HepG2 (cell line): ENCODE data around the gene TTLL13. TPM values are rescaled to one million over a fixed set of nuclear protein-coding genes. Genes with fewer than 3 reads are reported as not detected.

Experiments
- ATAC-seq: fragments of 200-7000 bp; cut with Tn5 transposase; 3 replicates; pipeline ENCODE4 v1.9.1; 2020; ENCODE audit warnings: mild to moderate bottlenecking, moderate library complexity
- BruUV-seq: library from RNA; stranded (reverse); fragments of 400-500 nt; replicated peaks from 2 replicates; lab custom pipeline; 2021; lab: Mats Ljungman, UMichigan
- CTCF ChIA-PET: fragments of 300-600 bp; formaldehyde crosslinking; extraction: SDS; loops from one replicate; lab custom pipeline; 2021; ENCODE audit warnings: low total read pairs, inconsistent platforms, low intra/inter-chr PET ratio; lab: Yijun Ruan, JAX
- POLR2A ChIA-PET: fragments of 350-600 bp; sonication (Branson Sonifier 250); formaldehyde crosslinking; loops from one replicate; lab custom pipeline; 2020; ENCODE audit warnings: antibody characterized with exemption, inconsistent platforms; lab: Yijun Ruan, JAX
- DNase-seq: peaks from one replicate; pipeline ENCODE4 v3.0.0-alpha.2; 2015; ENCODE audit warnings: low spot score
- FAIRE-seq: peaks from 3 replicates; lab custom pipeline; 2011; peaks lifted over from hg19 to GRCh38; lab: Jason Lieb, UNC
- H2AFZ ChIP-seq: one replicate; pipeline ENCODE4 v1.6.1; 2011; ENCODE audit warnings: low read length, inconsistent platforms
- H3K27ac ChIP-seq: fragments of 300-600 bp; 3 replicates; pipeline ENCODE4 v1.8.0; 2011; ENCODE audit warnings: mixed run types, mild to moderate bottlenecking, mixed read lengths, low read length, inconsistent platforms; ENCODE audit not compliant: insufficient read depth; ENCODE audit errors: extremely low read length
- H3K27me3 ChIP-seq, 2 experiments: fragments of 200-600 bp in 1 of 2; 2 replicates in 1 of 2; 3 replicates in 1 of 2; pipeline versions ENCODE4 v1.6.0 to v1.8.0; 2011; ENCODE audit warnings: low read length in 2 of 2, mild to moderate bottlenecking in 2 of 2, moderate library complexity in 2 of 2, inconsistent platforms in 1 of 2; ENCODE audit not compliant: insufficient read depth in 2 of 2, control insufficient read depth in 1 of 2
- H3K36me3 ChIP-seq, 2 experiments: fragments of 200-600 bp in 1 of 2; replicated peaks in 1 of 2; 2 replicates in 1 of 2; 3 replicates in 1 of 2; pipeline versions ENCODE4 v1.5.1 to v1.8.0; 2011; ENCODE audit warnings: low read length in 2 of 2, inconsistent platforms in 1 of 2; ENCODE audit not compliant: insufficient read depth in 2 of 2, control insufficient read depth in 1 of 2
- H3K4me1 ChIP-seq: 2 replicates; pipeline ENCODE4 v1.5.1; 2012; ENCODE audit warnings: low read length, inconsistent platforms; ENCODE audit not compliant: insufficient read depth
- H3K4me2 ChIP-seq: 2 replicates; pipeline ENCODE4 v1.6.0; 2011; ENCODE audit warnings: low read depth, low read length, inconsistent platforms
- H3K4me3 ChIP-seq, 3 experiments: fragments of 200-600 bp in 1 of 3; sonication (generic), shearing (Covaris generic) in 1 of 3; replicated peaks in 1 of 3; 2 replicates each; pipeline ENCODE4 v1.5.1; 2011 to 2016; ENCODE audit warnings: low read length in 3 of 3, inconsistent platforms in 2 of 3, low read depth in 2 of 3, mild to moderate bottlenecking in 2 of 3, control low read depth in 1 of 3, mixed read lengths in 1 of 3; ENCODE audit not compliant: insufficient read depth in 1 of 3
- H3K79me2 ChIP-seq: one replicate; pipeline ENCODE4 v1.6.1; 2011; ENCODE audit warnings: low read length, inconsistent platforms; ENCODE audit not compliant: insufficient read depth
- H3K9ac ChIP-seq: 2 replicates; pipeline ENCODE4 v1.6.0; 2011; ENCODE audit warnings: mild to moderate bottlenecking, low read depth, low read length, inconsistent platforms; ENCODE audit not compliant: insufficient read depth
- H3K9me3 ChIP-seq: 2 replicates; pipeline ENCODE4 v1.5.1; 2012; ENCODE audit warnings: mild to moderate bottlenecking, low read length
- H4K20me1 ChIP-seq: 2 replicates; pipeline ENCODE4 v1.6.0; 2011; ENCODE audit warnings: inconsistent platforms, mild to moderate bottlenecking, low read length, moderate library complexity; ENCODE audit not compliant: insufficient read depth
- CREB1 ChIP-seq, 2 experiments: fragments of 450-650 bp in 1 of 2; IDR thresholded peaks; 2 replicates each; pipeline ENCODE4 v1.6.1; 2016 to 2017; ENCODE audit warnings: control low read depth in 1 of 2, mild to moderate bottlenecking in 1 of 2, missing compliant biosample characterization in 1 of 2, missing genetic modification characterization in 1 of 2
- FOSL1 ChIP-seq: sonication (generic); formaldehyde crosslinking; IDR thresholded peaks from 2 replicates; pipeline ENCODE4 v1.9.0; 2021; ENCODE audit warnings: missing genetic modification reagents, borderline replicate concordance
- FOXC1 ChIP-seq: sonication (generic); formaldehyde crosslinking; IDR thresholded peaks from 2 replicates; pipeline ENCODE4 v1.8.0; 2022; ENCODE audit warnings: mild to moderate bottlenecking, missing genetic modification reagents, borderline replicate concordance
- GZF1 ChIP-seq: sonication (generic); formaldehyde crosslinking; IDR thresholded peaks from 2 replicates; pipeline ENCODE4 v1.5.1; 2020; ENCODE audit warnings: mild to moderate bottlenecking, missing genetic modification reagents
- HNRNPH1 ChIP-seq: fragments of 200-400 bp; formaldehyde crosslinking; optimal IDR thresholded peaks from 2 replicates; pipeline ENCODE3; 2017; ENCODE audit warnings: mild to moderate bottlenecking, low read depth, low read length
- MEIS1 ChIP-seq: sonication (generic); formaldehyde crosslinking; IDR thresholded peaks from 2 replicates; pipeline ENCODE4 v1.9.0; 2021; ENCODE audit warnings: mild to moderate bottlenecking, missing genetic modification reagents, moderate library complexity, borderline replicate concordance
- MTA3 ChIP-seq: sonication (generic); formaldehyde crosslinking; IDR thresholded peaks from 2 replicates; pipeline ENCODE4 v1.4.0; 2020; ENCODE audit warnings: missing genetic modification reagents
- MXI1 ChIP-seq: IDR thresholded peaks from 3 replicates; pipeline ENCODE4 v1.6.1; 2012; ENCODE audit warnings: low read depth, low read length, inconsistent platforms, borderline replicate concordance
- NR3C1 ChIP-seq: sonication (generic); formaldehyde crosslinking; IDR thresholded peaks from 2 replicates; pipeline ENCODE4 v1.4.0; 2020; ENCODE audit warnings: missing genetic modification reagents
- RARA ChIP-seq: IDR thresholded peaks from 2 replicates; pipeline ENCODE4 v1.6.1; 2016; ENCODE audit warnings: missing genetic modification reagents, missing compliant biosample characterization
- SETDB1 ChIP-seq: sonication (generic); formaldehyde crosslinking; IDR thresholded peaks from 2 replicates; pipeline ENCODE4 v1.5.1; 2020; ENCODE audit warnings: missing genetic modification reagents, mild to moderate bottlenecking, borderline replicate concordance
- ZKSCAN1 ChIP-seq: fragments of 150-350 bp; IDR thresholded peaks from 2 replicates; pipeline ENCODE4 v1.6.1; 2014; ENCODE audit warnings: low read length
- ZMYM2 ChIP-seq: sonication (generic); formaldehyde crosslinking; IDR thresholded peaks from 2 replicates; pipeline ENCODE4 v1.8.0; 2022; ENCODE audit warnings: mild to moderate bottlenecking, missing genetic modification reagents
- ZNF136 ChIP-seq: sonication (generic); formaldehyde crosslinking; IDR thresholded peaks from 2 replicates; pipeline ENCODE4 v1.8.1; 2022; ENCODE audit warnings: low read depth, mild to moderate bottlenecking, moderate library complexity, missing genetic modification reagents
- ZNF143 ChIP-seq: sonication (generic); formaldehyde crosslinking; IDR thresholded peaks from 2 replicates; pipeline ENCODE4 v1.4.0; 2020; ENCODE audit warnings: missing genetic modification reagents
- ZNF530 ChIP-seq: sonication (generic); formaldehyde crosslinking; IDR thresholded peaks from 2 replicates; pipeline ENCODE4 v1.5.0; 2020; ENCODE audit warnings: low read depth, mild to moderate bottlenecking, missing genetic modification reagents
- ZNF629 ChIP-seq: sonication (generic); formaldehyde crosslinking; conservative IDR thresholded peaks from 2 replicates; pipeline ENCODE4 v1.5.0; 2020; ENCODE audit warnings: missing genetic modification reagents
- WGBS: methylation state at CpG from one replicate; pipeline ENCODE4 v1.1.6; 2017; ENCODE audit warnings: low lambda C conversion rate; 5-methylcytosine and 5-hydroxymethylcytosine counted together
- in situ Hi-C: cut with HindIII; loops from 2 replicates; pipeline ENCODE4 v1.10.0; 2017; ENCODE audit warnings: low pct_unique_long_range_greater_than_20kb; ENCODE audit not compliant: extremely low pct_ligation_motif_present
- intact Hi-C: fragments of 100-400 bp; cut with micrococcal nuclease; formaldehyde crosslinking; loops from one replicate; pipeline ENCODE4 v1.10.0; 2022; ENCODE audit not compliant: unreplicated experiment
- polyA plus RNA-seq, 8 experiments: library from polyadenylated mRNA; depleted of rRNA in 3 of 8; stranded (reverse) in 7 of 8; unstranded in 1 of 8; fragments of >200 nt; fragmentation: Illumina TruSeq in 4 of 8; extraction: Trizol in 4 of 8; gene quantifications; 2 replicates each; pipeline versions ENCODE4 v1.2.1 to v1.2.3, GENCODE V29; 2011 to 2016; ENCODE audit warnings: low read depth in 4 of 8, missing spikeins in 1 of 8, mixed read lengths in 1 of 8; ENCODE audit not compliant: insufficient read depth in 1 of 8
- total RNA-seq, 5 experiments: library from RNA; depleted of rRNA; stranded (reverse); fragments of >200 nt; fragmentation: Illumina TruSeq; extraction: Trizol; gene quantifications; 2 replicates each; pipeline ENCODE4 v1.2.3, GENCODE V29; 2016; ENCODE audit warnings: low read depth in 1 of 5
- TF ChIP-seq, protein P1 (sequence below): IDR thresholded peaks from 2 replicates; pipeline ENCODE4 v1.4.0; 2020; ENCODE audit warnings: mild to moderate bottlenecking, missing genetic modification reagents

The TTLL13 gene
- total and polyA plus RNA-seq, 2 of the 13 experiments (the other 11 are each of a cell fraction or from before 2014, with no cell fraction given): 0.07 to 0.29 TPM

DNA sequence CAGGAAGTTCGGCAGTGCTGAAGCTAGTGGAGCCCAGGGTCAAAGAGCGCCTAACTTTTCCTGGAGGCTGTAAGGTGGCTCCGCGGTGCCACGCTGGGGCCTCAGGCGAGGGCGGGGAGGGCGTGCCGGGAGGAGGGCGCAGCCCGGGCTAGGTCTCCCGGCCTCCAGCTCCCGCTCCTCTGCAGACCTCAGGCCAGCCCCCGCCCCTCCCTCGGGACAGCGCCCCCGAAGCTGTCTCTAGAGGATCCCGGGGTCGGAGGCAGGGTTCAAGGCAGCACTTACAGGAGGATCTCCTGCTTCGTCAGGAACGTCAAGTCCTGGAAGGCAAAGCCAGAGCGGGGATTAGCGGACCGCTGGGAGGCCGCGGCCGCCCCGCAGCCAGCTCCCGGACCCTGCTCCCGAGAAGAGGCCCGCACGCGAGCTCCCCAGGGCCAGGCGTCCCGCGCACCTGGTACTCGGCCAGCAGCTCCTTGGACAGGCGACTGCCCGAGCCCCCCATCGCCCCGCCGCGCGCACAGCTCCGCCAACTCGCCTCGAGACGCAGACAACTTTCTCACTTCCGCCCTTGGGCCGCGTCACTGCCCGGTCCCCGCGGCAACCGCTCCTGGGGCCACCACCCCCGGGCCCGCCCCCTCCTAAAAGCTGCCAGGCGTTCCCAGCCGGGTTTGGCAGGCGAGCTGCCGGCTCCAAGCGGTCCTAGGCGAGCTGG, 15.8 kb upstream of the TTLL13 start, which contains the start of gene CIB1 (continued):
- TF ChIP-seq ZNF136 (CRISPR knock-in tag): peak; percentile 60; the same call in 1 of the 2 replicates
- no peak for TF ChIP-seq CREB1 (IDR thresholded peaks at IDR 0.05)
- no peak for TF ChIP-seq CREB1 (CRISPR knock-in tag; IDR thresholded peaks at IDR 0.05)
- peak; percentile 66; the same call in 1 of the 2 replicates for TF ChIP-seq ZMYM2
- no peak; the same call in 1 of the 2 replicates for TF ChIP-seq RARA
- no peak for TF ChIP-seq ZNF629 (CRISPR knock-in tag)

GRCh38 chr15:90234096-90234988, 15.0 kb upstream of the TTLL13 start, which contains the start of gene GDPGP1:
Gene GDPGP1 (plus strand): TSS chr15:90234209. CDS start chr15:90240909, 6,700 bp downstream.
- peak; percentile 24 for DNase-seq
- TSS peak; percentile 80 for BruUV-seq
- peak within 1 kb of the TSS; percentile 76 for H2AFZ ChIP-seq
- H3K27me3 ChIP-seq: no peaks in the 10 kb centered on the region; a peak in 1 of 5 replicates
- peak within 1 kb of the TSS; percentile 89 for H3K4me2 ChIP-seq
- H3K4me1 ChIP-seq: peaks cover 28% of the 10 kb centered on the region
- 13% methylated on average over 12 of the region's 49 CpGs for WGBS
- ChIA-PET POLR2A (interaction anchor here (1.1 to 4.5 kb wide), 9 partner anchors 10 to 91 kb away, joined by 5 to 50 read pairs (median 9); partner anchors contain the start of genes NGRN, SEMA4B and TTLL13), CTCF (no interaction called here)
- H3K9me3 ChIP-seq: no peaks in the 10 kb centered on the region
- intact Hi-C loops (loop anchor here (1.0 to 5.0 kb wide), 2 partner anchors 15 to 33 kb away; partner anchors contain the start of genes NGRN and TTLL13), in situ Hi-C loops (no loop called here)
- peaks cover 5 to 37% of the 10 kb centered on the region in 2 experiments for H3K36me3 ChIP-seq
- H3K4me3 ChIP-seq: peak within 1 kb of the TSS; percentile 73 to 86 (median 80)
- H3K27ac ChIP-seq: peak within 1 kb of the TSS; percentile 94
- ATAC-seq: no peak
- H3K79me2 ChIP-seq: peaks cover 8% of the 10 kb centered on the region
- no peaks in the 10 kb centered on the region for H4K20me1 ChIP-seq
- peak within 1 kb of the TSS; percentile 83 for H3K9ac ChIP-seq
- peak; percentile 15 for FAIRE-seq
- TF ChIP-seq ZNF143 (CRISPR knock-in tag) (no peak), NR3C1 (no peak), ZKSCAN1 (0 out of 2 replicates have a peak, but pooled peaks have one; percentile 20), FOSL1 (CRISPR knock-in tag) (no peak), FOXC1 (CRISPR knock-in tag) (no peak), MXI1 (peak; percentile 75; the same call in 1 of the 3 replicates), HNRNPH1 (no peak), SETDB1 (no peak), ZNF530 (no peak), MTA3 (CRISPR knock-in tag) (no peak), MEIS1 (CRISPR knock-in tag) (no peak), GZF1 (CRISPR knock-in tag) (no peak)
- TF ChIP-seq, protein P1, sequence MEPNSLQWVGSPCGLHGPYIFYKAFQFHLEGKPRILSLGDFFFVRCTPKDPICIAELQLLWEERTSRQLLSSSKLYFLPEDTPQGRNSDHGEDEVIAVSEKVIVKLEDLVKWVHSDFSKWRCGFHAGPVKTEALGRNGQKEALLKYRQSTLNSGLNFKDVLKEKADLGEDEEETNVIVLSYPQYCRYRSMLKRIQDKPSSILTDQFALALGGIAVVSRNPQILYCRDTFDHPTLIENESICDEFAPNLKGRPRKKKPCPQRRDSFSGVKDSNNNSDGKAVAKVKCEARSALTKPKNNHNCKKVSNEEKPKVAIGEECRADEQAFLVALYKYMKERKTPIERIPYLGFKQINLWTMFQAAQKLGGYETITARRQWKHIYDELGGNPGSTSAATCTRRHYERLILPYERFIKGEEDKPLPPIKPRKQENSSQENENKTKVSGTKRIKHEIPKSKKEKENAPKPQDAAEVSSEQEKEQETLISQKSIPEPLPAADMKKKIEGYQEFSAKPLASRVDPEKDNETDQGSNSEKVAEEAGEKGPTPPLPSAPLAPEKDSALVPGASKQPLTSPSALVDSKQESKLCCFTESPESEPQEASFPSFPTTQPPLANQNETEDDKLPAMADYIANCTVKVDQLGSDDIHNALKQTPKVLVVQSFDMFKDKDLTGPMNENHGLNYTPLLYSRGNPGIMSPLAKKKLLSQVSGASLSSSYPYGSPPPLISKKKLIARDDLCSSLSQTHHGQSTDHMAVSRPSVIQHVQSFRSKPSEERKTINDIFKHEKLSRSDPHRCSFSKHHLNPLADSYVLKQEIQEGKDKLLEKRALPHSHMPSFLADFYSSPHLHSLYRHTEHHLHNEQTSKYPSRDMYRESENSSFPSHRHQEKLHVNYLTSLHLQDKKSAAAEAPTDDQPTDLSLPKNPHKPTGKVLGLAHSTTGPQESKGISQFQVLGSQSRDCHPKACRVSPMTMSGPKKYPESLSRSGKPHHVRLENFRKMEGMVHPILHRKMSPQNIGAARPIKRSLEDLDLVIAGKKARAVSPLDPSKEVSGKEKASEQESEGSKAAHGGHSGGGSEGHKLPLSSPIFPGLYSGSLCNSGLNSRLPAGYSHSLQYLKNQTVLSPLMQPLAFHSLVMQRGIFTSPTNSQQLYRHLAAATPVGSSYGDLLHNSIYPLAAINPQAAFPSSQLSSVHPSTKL (CRISPR knock-in tag): peak; percentile 17; the same call in 1 of the 2 replicates
